IPS-15b (cell line): ENCODE results near the gene RELN.
"Not testable (repeated sequence)": the region's sequence is repeated elsewhere in the genome, so short reads cannot be mapped to it uniquely, and the experiment has no call there.

ENCODE experiments used
- H3K27me3 ChIP-seq: one replicate; pipeline ENCODE4 v1.6.1; 2013; ENCODE audit warnings: low read length; ENCODE audit not compliant: control insufficient read depth, insufficient read depth
- H3K36me3 ChIP-seq: one replicate; pipeline ENCODE4 v1.6.1; 2013; ENCODE audit warnings: low read length; ENCODE audit not compliant: control insufficient read depth, insufficient read depth
- H3K4me1 ChIP-seq: one replicate; pipeline ENCODE4 v1.6.1; 2013; ENCODE audit warnings: mild to moderate bottlenecking, low read length; ENCODE audit not compliant: control insufficient read depth, insufficient read depth
- H3K4me3 ChIP-seq: one replicate; pipeline ENCODE4 v1.5.1; 2013; ENCODE audit warnings: low read depth, low read length
- H3K9ac ChIP-seq: one replicate; pipeline ENCODE4 v1.6.1; 2013; ENCODE audit warnings: low read depth, mild to moderate bottlenecking, low read length
- H3K9me3 ChIP-seq: one replicate; pipeline ENCODE4 v1.6.1; 2013; ENCODE audit warnings: mild to moderate bottlenecking, low read length; ENCODE audit not compliant: control insufficient read depth, insufficient read depth

The RELN gene

DNA sequence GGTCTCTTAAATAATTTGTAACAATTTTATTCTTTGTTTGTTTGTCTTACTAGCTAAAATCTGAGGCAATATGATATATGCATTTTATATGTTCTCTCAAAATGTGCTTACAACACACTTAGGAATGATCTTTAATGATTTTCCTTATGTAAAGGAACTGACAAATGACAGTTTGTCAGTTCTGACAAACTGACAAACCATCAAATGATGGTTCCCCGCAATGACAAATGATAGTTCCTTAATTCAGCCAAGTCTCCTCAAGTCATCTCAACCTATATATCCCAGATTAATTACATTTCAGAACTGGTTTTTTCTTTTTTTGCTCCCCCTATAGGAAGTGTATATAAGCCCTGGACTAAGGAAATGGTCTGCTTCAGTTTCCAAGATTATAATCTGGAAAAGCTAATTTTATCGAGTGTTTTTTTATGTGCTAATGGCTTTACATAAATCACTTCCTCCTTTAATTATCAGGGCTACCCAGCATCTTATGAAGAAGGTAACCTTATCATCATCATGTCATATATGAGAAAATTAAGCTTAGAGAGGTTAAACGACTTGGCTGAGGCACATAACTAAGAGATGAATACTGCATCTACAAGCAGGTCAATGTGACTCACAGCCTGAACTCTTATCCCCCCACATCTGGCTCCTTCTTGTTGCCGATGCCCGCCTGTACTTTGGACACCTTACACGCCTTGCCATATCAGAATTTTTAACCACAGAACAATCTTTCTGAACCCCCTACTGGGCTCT is 75.1 kb downstream of the RELN start:
- no peaks in the 10 kb centered on the region for H3K36me3 ChIP-seq
- H3K4me3 ChIP-seq: no peak overlapping the region
- H3K9ac ChIP-seq: no peak overlapping the region
- H3K4me1 ChIP-seq: no peaks in the 10 kb centered on the region
- no peaks in the 10 kb centered on the region for H3K9me3 ChIP-seq
- H3K27me3 ChIP-seq: no peaks in the 10 kb centered on the region

DNA sequence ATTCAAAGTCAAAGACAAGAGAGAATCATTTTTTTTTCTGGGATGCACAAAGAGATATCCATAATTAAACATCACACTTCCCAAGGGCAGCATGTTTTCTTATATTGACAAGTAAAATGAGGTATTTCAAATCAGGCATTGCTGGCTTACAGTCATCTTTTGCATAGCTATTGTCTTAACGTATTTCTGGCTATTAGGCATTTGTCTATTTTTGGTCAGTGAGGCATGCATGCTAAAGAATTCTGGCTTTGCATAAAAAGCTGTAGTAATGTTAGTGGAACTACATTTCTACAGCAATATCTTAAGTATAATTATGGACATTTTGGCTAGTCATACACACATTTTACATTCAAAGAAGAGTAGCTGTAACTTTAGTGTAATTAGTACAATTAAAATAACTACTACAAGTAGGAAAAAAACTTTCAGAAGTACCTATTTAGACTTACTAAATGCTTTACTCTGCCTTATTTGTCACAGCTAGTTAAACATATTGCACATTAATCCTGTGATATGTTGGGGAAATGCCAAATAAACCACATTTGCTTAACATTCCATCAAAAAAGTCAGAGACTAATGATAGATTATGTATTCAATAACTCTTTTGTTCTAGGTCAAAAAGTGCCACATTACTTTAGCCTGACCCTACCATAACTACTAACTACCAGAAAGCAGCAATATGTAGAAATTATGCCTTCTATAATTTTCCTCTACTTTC is 76.4 kb downstream of the RELN start:
- Histone ChIP-seq H3K9ac (no peak overlapping the region), H3K27me3 (no peaks in the 10 kb centered on the region), H3K36me3 (no peaks in the 10 kb centered on the region), H3K9me3 (no peaks in the 10 kb centered on the region), H3K4me3 (no peak overlapping the region), H3K4me1 (no peaks in the 10 kb centered on the region)

DNA sequence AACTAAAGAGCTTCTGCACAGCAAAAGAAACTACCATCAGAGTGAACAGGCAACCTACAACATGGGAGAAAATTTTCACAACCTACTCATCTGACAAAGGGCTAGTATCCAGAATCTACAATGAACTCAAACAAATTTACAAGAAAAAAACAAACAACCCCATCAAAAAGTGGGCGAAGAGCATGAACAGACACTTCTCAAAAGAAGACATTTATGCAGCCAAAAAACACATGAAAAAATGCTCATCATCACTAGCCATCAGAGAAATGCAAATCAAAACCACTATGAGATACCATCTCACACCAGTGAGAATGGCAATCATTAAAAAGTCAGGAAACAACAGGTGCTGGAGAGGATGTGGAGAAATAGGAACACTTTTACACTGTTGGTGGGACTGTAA is 78.4 kb downstream of the RELN start:
- H3K9ac ChIP-seq, H3K9me3 ChIP-seq, H3K27me3 ChIP-seq, H3K36me3 ChIP-seq, H3K4me1 ChIP-seq, H3K4me3 ChIP-seq: not testable (repeated sequence)

DNA sequence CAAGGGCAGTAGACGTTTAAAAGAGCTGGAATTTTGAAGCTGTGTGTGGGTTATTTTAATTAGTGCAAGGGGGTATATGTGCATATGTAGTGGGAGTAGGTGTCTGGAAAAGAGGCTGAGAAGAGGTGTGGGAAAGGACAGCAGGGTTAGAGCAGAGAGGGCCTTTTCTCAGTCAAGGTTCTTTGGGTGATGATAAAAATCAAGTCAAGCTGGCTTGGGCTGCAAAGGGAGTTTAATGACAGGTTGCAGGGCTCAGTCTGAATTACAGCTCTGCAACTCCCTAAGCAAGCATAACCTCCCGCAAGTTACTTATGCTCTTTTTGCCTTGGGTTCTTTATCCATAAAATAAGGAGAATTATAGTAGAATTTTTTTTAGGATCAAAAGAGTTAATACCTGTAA is 83.5 kb downstream of the RELN start:
- H3K9ac ChIP-seq: no peak overlapping the region
- no peaks in the 10 kb centered on the region for H3K9me3 ChIP-seq
- no peak overlapping the region for H3K4me3 ChIP-seq
- H3K27me3 ChIP-seq: no peaks in the 10 kb centered on the region
- H3K4me1 ChIP-seq: no peaks in the 10 kb centered on the region
- H3K36me3 ChIP-seq: no peaks in the 10 kb centered on the region

DNA sequence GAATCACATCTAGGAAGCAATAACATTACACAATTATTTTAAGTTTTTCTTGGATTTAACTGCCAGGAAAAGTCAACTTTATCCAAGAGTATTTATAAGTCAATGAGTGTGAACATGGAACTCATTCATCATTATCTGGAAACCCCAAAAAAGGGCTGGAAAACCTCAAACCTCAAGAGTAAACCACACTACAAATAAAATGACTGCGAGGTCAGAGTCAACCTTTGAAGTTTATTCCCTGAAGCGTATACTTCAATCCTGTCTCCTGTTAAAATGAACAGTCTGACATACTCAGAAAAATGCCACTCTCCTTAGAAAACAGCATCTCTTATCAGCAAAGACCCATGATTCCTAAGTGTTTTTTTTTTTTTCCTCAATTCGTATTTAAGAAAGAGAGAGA is 86.5 kb downstream of the RELN start:
- Histone ChIP-seq H3K36me3 (no peaks in the 10 kb centered on the region), H3K4me3 (no peak overlapping the region), H3K4me1 (no peaks in the 10 kb centered on the region), H3K9me3 (no peaks in the 10 kb centered on the region), H3K9ac (no peak overlapping the region), H3K27me3 (no peaks in the 10 kb centered on the region)

DNA sequence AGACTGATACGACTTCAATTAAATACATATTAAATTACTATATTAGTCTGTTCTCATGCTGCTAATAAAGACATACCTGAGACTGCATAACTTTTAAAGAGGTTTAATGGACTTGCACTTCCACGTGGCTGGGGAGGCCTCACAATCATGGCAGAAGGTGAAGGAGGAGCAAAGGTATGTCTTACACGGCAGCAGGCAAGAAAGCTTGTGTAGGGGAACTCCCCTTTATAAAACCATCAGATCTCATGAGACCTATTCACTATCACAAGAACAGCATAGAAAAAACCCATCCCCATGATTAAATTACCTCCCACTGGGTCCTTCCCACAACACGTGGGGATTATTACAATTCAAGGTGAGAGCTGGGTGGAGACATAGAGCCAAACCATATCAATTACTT is 92.6 kb downstream of the RELN start:
- H3K36me3 ChIP-seq, H3K4me1 ChIP-seq, H3K27me3 ChIP-seq, H3K9me3 ChIP-seq, H3K4me3 ChIP-seq, H3K9ac ChIP-seq: not testable (repeated sequence)

DNA sequence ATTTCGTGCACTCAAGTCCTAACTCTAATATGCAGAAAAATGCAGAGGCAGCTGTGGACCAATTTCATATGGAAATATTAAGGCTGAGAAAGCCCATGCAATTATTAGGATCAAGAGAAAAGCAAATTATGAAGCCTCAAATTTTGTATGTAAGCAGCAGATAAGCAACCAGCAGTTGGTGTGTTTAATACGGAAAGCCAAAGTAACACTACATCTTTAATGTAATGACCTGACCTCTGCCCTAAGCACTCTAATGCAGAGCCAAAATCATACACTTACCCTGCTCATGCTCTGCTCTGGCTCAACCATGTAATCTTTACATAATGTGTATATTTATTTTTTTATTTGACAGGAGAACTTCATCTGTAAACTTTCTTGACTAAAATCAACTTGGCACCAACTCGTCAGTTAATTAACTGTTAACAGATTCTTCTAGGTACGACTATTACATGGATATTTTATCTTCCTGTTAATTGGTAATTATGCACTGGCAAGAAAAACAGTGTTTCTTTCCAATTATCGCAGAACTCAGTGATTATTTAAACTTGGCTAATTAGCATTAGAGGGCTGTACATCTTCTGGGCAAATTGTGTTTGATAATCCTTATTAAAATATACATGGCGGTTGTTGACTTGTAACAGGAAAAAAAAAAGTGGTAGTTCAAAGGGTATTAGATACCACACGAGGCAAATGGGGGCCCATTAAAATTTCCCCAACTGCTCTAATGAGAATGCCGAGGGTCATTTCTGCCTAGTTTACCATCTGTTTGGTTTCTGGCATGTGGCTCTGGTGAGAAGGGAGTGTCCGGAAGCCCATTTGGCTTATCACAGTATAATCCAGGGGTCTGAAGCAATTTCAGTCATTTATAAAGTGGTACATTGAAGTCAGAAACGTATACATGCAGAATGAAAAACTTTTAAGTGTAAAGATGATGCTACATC is 94.5 kb downstream of the RELN start:
- H3K27me3 ChIP-seq: no peaks in the 10 kb centered on the region
- no peaks in the 10 kb centered on the region for H3K9me3 ChIP-seq
- H3K4me3 ChIP-seq: no peak overlapping the region
- no peaks in the 10 kb centered on the region for H3K4me1 ChIP-seq
- no peaks in the 10 kb centered on the region for H3K36me3 ChIP-seq
- no peak overlapping the region for H3K9ac ChIP-seq

DNA sequence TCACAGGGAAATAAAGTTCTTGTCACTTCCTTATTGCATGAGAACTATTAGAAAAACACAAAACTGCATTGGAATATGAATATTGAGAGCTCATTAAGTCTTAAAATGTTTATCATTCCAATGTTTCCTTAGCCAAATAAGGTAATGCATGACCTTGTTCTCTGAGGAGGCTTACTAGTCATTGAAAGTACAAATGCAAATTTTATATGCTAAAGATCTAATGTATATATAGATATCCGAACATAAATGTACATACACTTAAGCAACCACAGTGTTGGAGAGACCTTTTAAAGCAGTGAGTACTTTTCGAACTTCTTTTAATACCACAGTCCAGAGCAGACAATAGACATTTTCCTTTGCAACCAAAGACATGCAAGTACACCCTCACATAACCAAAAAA is 96.1 kb downstream of the RELN start:
- H3K4me3 ChIP-seq: no peak overlapping the region
- H3K27me3 ChIP-seq: no peaks in the 10 kb centered on the region
- no peak overlapping the region for H3K9ac ChIP-seq
- no peaks in the 10 kb centered on the region for H3K36me3 ChIP-seq
- H3K4me1 ChIP-seq: no peaks in the 10 kb centered on the region
- H3K9me3 ChIP-seq: no peaks in the 10 kb centered on the region

DNA sequence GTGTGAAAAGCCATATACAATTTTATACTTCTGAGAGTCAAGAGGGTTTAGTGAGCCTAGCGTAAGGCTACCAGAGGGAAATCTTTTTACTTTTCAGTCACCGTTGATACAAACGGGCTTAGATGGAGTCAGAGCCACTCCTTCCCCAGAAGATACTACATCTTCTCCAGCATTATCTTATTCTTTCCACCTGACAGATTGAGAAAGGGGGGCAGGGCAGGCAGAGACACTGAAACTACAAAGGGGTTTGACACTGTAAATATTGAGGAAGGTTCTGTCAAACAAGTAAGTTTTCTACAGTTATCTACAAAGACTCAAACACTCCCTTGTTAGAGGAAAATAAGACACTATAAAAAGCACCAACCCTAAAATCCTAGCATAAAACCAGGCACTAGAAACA is 100.0 kb downstream of the RELN start:
- Histone ChIP-seq H3K36me3 (no peaks in the 10 kb centered on the region), H3K27me3 (no peaks in the 10 kb centered on the region), H3K4me1 (no peaks in the 10 kb centered on the region), H3K4me3 (no peak overlapping the region), H3K9me3 (no peaks in the 10 kb centered on the region), H3K9ac (no peak overlapping the region)

DNA sequence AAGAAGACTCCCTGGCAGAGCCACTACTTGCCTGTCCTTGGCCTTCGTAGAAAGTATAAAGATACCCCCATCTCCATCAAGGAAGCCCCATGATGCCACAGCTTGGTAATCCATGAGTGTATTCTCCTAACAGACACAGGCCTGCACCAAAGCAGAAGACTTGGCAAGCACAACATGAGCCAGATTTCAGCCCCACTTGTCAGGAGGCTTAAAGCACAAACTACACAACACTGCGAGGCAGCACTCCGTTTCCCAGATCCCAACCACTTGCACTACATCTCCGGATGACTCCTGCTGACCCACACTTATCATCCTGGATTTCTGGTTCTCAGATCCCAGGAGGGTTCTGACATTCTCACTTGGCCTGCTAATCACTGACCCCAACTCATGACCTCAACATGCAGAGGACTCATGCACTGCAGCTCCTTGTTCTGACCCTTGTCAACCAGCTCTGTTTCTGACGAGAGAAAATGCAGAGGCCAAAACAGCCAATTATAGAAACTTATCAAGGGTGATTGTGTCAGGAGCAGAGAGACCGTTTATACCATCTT is 100.8 kb downstream of the RELN start:
- Histone ChIP-seq H3K4me3 (no peak overlapping the region), H3K27me3 (no peaks in the 10 kb centered on the region), H3K9me3 (no peaks in the 10 kb centered on the region), H3K36me3 (no peaks in the 10 kb centered on the region), H3K9ac (no peak overlapping the region), H3K4me1 (no peaks in the 10 kb centered on the region)

DNA sequence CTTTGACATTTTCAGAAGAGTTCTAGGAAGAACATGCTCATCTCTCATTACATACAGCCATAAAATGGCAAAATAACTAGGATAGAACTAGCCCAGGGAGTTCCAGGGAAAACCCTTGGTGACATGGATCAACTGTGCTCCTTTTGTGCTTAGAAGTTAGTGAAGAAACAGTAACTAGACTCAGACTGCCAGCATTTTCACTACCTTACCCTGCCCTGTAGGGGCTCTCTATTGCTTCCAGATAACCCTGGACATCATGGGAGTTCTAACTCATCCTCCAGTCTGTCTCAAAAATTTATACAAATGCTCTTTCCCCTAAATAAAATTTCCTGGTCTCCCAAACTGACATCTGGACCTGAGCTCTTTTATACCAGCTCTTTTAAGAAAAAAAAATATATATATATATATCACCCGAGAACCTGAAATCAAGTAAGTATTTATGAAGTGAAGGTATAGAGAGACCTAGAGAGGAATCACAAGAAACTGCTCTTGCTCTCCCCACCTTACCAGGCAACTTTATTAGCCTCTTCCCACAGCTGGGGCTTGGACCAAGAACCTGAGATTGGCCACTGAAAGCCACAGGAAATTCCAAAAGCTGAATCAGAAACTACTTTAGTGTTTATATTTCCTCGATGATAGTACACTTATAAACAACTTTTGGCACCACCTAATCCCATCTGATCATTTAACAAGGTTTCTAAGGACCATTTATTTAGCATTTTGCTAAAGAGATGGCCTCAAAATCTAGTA is 101.4 kb downstream of the RELN start:
- Histone ChIP-seq H3K9me3 (no peaks in the 10 kb centered on the region), H3K9ac (no peak overlapping the region), H3K4me1 (no peaks in the 10 kb centered on the region), H3K4me3 (no peak overlapping the region), H3K36me3 (no peaks in the 10 kb centered on the region), H3K27me3 (no peaks in the 10 kb centered on the region)
